GM12878 (cell line): ENCODE measurements around the gene COL15A1. TPM values are rescaled to one million over a fixed set of nuclear protein-coding genes. Genes with fewer than 3 reads are reported as not detected.

Source experiments
- ATAC-seq: fragments of 200-7000 bp; cut with Tn5 transposase; 3 replicates; pipeline ENCODE4 v1.9.1; 2020; ENCODE audit warnings: mild to moderate bottlenecking, moderate library complexity
- BruUV-seq: library from RNA; stranded (reverse); fragments of 400-500 nt; replicated peaks from 2 replicates; lab custom pipeline; 2021; lab: Mats Ljungman, UMichigan
- CTCF ChIA-PET: fragments of 300-600 bp; sonication (Branson Sonifier 250); formaldehyde crosslinking; extraction: SDS; loops from one replicate; lab custom pipeline; 2021; ENCODE audit warnings: inconsistent platforms; lab: Yijun Ruan, JAX
- POLR2A ChIA-PET: fragments of 350-600 bp; formaldehyde crosslinking; extraction: SDS; loops from one replicate; lab custom pipeline; 2021; ENCODE audit warnings: inconsistent platforms; lab: Charles Lee
- RAD21 ChIA-PET: fragments of 300-600 bp; sonication (Branson Sonifier 250); formaldehyde crosslinking; loops from one replicate; lab custom pipeline; 2023; ENCODE audit warnings: antibody characterized with exemption; ENCODE audit not compliant: unreplicated experiment; lab: Charles Lee
- SMC1A ChIA-PET: fragments of 300-600 bp; sonication (Branson Sonifier 250); formaldehyde crosslinking; loops from one replicate; lab custom pipeline; 2023; ENCODE audit not compliant: unreplicated experiment, uncharacterized antibody; lab: Charles Lee
- DNase-seq: peaks from one replicate; pipeline ENCODE4 v3.0.0-alpha.2; 2011; ENCODE audit warnings: low read depth, low spot score
- FAIRE-seq: peaks from 3 replicates; lab custom pipeline; 2011; peaks lifted over from hg19 to GRCh38; lab: Jason Lieb, UNC
- H2AFZ ChIP-seq: 2 replicates; pipeline ENCODE4 v1.6.0; 2011; ENCODE audit warnings: low read depth, low read length, control low read depth; ENCODE audit not compliant: control insufficient read depth
- H3K27ac ChIP-seq: 2 replicates; pipeline ENCODE4 v1.5.1; 2011; ENCODE audit warnings: control low read depth; ENCODE audit not compliant: control insufficient read depth, insufficient read depth
- H3K27me3 ChIP-seq, 2 experiments: replicated peaks in 1 of 2; 2 replicates each; pipeline versions ENCODE4 v1.6.0 to v1.6.1; 2011; ENCODE audit warnings: low read length in 1 of 2; ENCODE audit not compliant: control insufficient read depth in 2 of 2, insufficient read depth in 2 of 2
- H3K36me3 ChIP-seq, 2 experiments: 2 replicates each; pipeline ENCODE4 v1.5.1; 2011; ENCODE audit warnings: low read length in 1 of 2; ENCODE audit not compliant: control insufficient read depth in 2 of 2, insufficient read depth in 2 of 2
- H3K4me1 ChIP-seq: 2 replicates; pipeline ENCODE4 v1.6.1; 2011; ENCODE audit warnings: mild to moderate bottlenecking, low read length, moderate library complexity, mixed read lengths; ENCODE audit not compliant: control insufficient read depth, insufficient read depth
- H3K4me2 ChIP-seq: 2 replicates; pipeline ENCODE4 v1.6.0; 2011; ENCODE audit warnings: control low read depth; ENCODE audit not compliant: control insufficient read depth, insufficient read depth
- H3K4me3 ChIP-seq: fragments of 200-600 bp; sonication (generic); 2 replicates; pipeline ENCODE4 v1.5.1; 2016
- H3K79me2 ChIP-seq: 2 replicates; pipeline ENCODE4 v1.6.0; 2011; ENCODE audit warnings: low read length; ENCODE audit not compliant: control insufficient read depth, insufficient read depth
- H3K9ac ChIP-seq: 2 replicates; pipeline ENCODE4 v1.8.0; 2011; ENCODE audit warnings: low read length, control low read depth, mixed read lengths; ENCODE audit not compliant: control insufficient read depth, insufficient read depth
- H3K9me3 ChIP-seq: replicated peaks from 3 replicates; pipeline ENCODE4 v1.5.1; 2011; ENCODE audit warnings: mild to moderate bottlenecking, low read length; ENCODE audit not compliant: control insufficient read depth, insufficient read depth
- H4K20me1 ChIP-seq: 2 replicates; pipeline ENCODE4 v1.6.0; 2011; ENCODE audit not compliant: control insufficient read depth, insufficient read depth
- IRF3 ChIP-seq: fragments of 450-650 bp; IDR thresholded peaks from 2 replicates; pipeline ENCODE4 v1.6.1; 2014; ENCODE audit warnings: mild to moderate bottlenecking
- JUNB ChIP-seq: IDR thresholded peaks from 2 replicates; pipeline ENCODE4 v1.6.1; 2016; ENCODE audit warnings: antibody characterized with exemption, mild to moderate bottlenecking
- MYB ChIP-seq: fragments of 150-350 bp; IDR thresholded peaks from 2 replicates; pipeline ENCODE4 v1.6.1; 2014; ENCODE audit warnings: mild to moderate bottlenecking, low read depth, low read length, borderline replicate concordance
- NFIC ChIP-seq: IDR thresholded peaks from 2 replicates; pipeline ENCODE4 v1.6.1; 2012; ENCODE audit warnings: low read depth, mild to moderate bottlenecking, inconsistent platforms, low read length, moderate library complexity
- PKNOX1 ChIP-seq: fragments of 450-650 bp; IDR thresholded peaks from 2 replicates; pipeline ENCODE4 v1.6.1; 2016; ENCODE audit warnings: mild to moderate bottlenecking
- ZBTB4 ChIP-seq: fragments of 450-650 bp; formaldehyde crosslinking; IDR thresholded peaks from 2 replicates; pipeline ENCODE4 v1.4.0; 2022; ENCODE audit warnings: mild to moderate bottlenecking, moderate library complexity
- WGBS: methylation state at CpG from one replicate; pipeline ENCODE4 v1.1.6; 2016; ENCODE audit warnings: low lambda C conversion rate; ENCODE audit not compliant: insufficient replicate concordance, insufficient coverage; ENCODE audit errors: missing lambda C conversion rate; 5-methylcytosine and 5-hydroxymethylcytosine counted together
- in situ Hi-C: fragments of 300-500 bp; cut with MboI; formaldehyde crosslinking; loops from 9 replicates; pipeline ENCODE4 v1.14.3; 2018; ENCODE audit warnings: mixed read lengths
- intact Hi-C: fragments of 100-400 bp; cut with micrococcal nuclease; formaldehyde crosslinking; loops from one replicate; pipeline ENCODE4 v1.14.2; 2022; ENCODE audit not compliant: unreplicated experiment
- polyA plus RNA-seq, 11 experiments: library from polyadenylated mRNA; depleted of rRNA in 4 of 11; unstranded in 6 of 11; stranded (reverse) in 5 of 11; fragments of >200 nt; fragmentation: Nextera tagmentation in 4 of 11; fragmentation: Illumina TruSeq in 1 of 11; extraction: Ambion mirVana in 4 of 11; extraction: Trizol in 1 of 11; gene quantifications; 1 replicate in 1 of 11; 2 replicates in 10 of 11; pipeline versions ENCODE4 v1.2.1 to v1.2.3, GENCODE V29; 2011 to 2016; ENCODE audit warnings: inconsistent platforms in 2 of 11, missing spikeins in 2 of 11, low read depth in 1 of 11
- total RNA-seq, 4 experiments: library from RNA; depleted of rRNA in 3 of 4; stranded (reverse); fragments of >200 nt in 3 of 4; fragmentation: Illumina TruSeq in 1 of 4; extraction: Trizol in 1 of 4; gene quantifications; 2 replicates each; pipeline versions ENCODE4 v1.2.1 to v1.2.3, GENCODE V29; 2013 to 2021

COL15A1 gene
- total and polyA plus RNA-seq, 10 of the 15 experiments (the other 5 are each of a cell fraction or from before 2014, with no cell fraction given), result 0.01 to 0.28 (median 0.06) TPM; not detected in 2

GRCh38 chr9:99101271-99101670 is 157.6 kb downstream of the COL15A1 start:
- CTCF ChIA-PET, result interaction anchor here (0.7 to 1.2 kb wide), 5 partner anchors 13 to 104 kb away, joined by 3 to 5 read pairs (median 3); no protein-coding TSS in a partner anchor
- SMC1A ChIA-PET, result interaction anchor here (0.6 to 7.8 kb wide), 4 partner anchors 18 to 104 kb away, joined by 3 to 113 read pairs (median 4); no protein-coding TSS in a partner anchor
- Histone ChIP-seq H3K27me3 (no peaks in the 10 kb centered on the region; a peak in 1 of 4 replicates), H3K27ac (no peak overlapping the region), H3K4me3 (no peak overlapping the region), H3K36me3 (no peaks in the 10 kb centered on the region), H4K20me1 (no peaks in the 10 kb centered on the region), H3K9me3 (no peaks in the 10 kb centered on the region), H3K9ac (no peak overlapping the region), H3K4me1 (peaks cover 5% of the 10 kb centered on the region; the same call in 1 of the 2 replicates), H2AFZ (no peak overlapping the region), H3K79me2 (peaks cover 9% of the 10 kb centered on the region), H3K4me2 (no peak overlapping the region)
- no TSS peak for BruUV-seq
- 87% methylated on average over 5 of the region's 5 CpGs for WGBS
- ATAC-seq (no peak), FAIRE-seq (no peak)
- in situ Hi-C loops (no loop called here), intact Hi-C loops (no loop called here)
- RAD21 ChIA-PET, result interaction anchor here (0.6 to 7.2 kb wide), 2 partner anchors 35 to 36 kb away, joined by 4 to 83 read pairs; no protein-coding TSS in a partner anchor
- POLR2A ChIA-PET, result interaction anchor here (2.3 kb wide), 1 partner anchor 18 kb away, joined by 6 read pairs; no protein-coding TSS in a partner anchor
- TF ChIP-seq NFIC, result no peak
- TF ChIP-seq MYB, result no peak
- no peak for TF ChIP-seq IRF3
- TF ChIP-seq PKNOX1, result no peak
- no peak for TF ChIP-seq ZBTB4 (CRISPR knock-in tag)
- no peak for TF ChIP-seq JUNB
- TF ChIP-seq, all 136 proteins: peak for 0
- no peak for DNase-seq
